GM12872 (cell line): ENCODE results near the gene USB1.

ENCODE experiments used
- CTCF ChIP-seq: IDR thresholded peaks from 3 replicates; pipeline ENCODE4 v1.5.1; 2011; ENCODE audit warnings: low read depth, mild to moderate bottlenecking, low read length, moderate library complexity; ENCODE audit not compliant: insufficient read depth

USB1 gene

GRCh38 chr16:57962046-57962445 is 39.2 kb upstream of the USB1 start:
- TF ChIP-seq CTCF: no peak

- TF ChIP-seq CTCF: no peak
These were observed 38.5 kb upstream of the USB1 start for GRCh38 chr16:57962756-57963155.

GRCh38 chr16:57964157-57964700 is 37.0 kb upstream of the USB1 start:
- no peak for TF ChIP-seq CTCF

GRCh38 chr16:57966204-57966771 is 34.9 kb upstream of the USB1 start:
- TF ChIP-seq CTCF: no peak

- no peak for TF ChIP-seq CTCF
These were observed 34.2 kb upstream of the USB1 start for GRCh38 chr16:57966986-57967385.

- no peak for TF ChIP-seq CTCF
These were observed 33.3 kb upstream of the USB1 start for GRCh38 chr16:57967916-57968315.

- TF ChIP-seq CTCF: no peak
These were observed 31.6 kb upstream of the USB1 start for GRCh38 chr16:57969451-57970123.
